GM18526 (cell line): ENCODE measurements around the gene GNAQ.

Experiments used
- POLR2A ChIP-seq: IDR thresholded peaks from 3 replicates; pipeline ENCODE4 v1.6.1; 2011; ENCODE audit not compliant: insufficient read length; ENCODE audit errors: extremely low read depth

Gene GNAQ

GRCh38 chr9:77975036-77975435 lies 56.6 kb downstream of the GNAQ start:
- TF ChIP-seq POLR2A: no peak

DNA sequence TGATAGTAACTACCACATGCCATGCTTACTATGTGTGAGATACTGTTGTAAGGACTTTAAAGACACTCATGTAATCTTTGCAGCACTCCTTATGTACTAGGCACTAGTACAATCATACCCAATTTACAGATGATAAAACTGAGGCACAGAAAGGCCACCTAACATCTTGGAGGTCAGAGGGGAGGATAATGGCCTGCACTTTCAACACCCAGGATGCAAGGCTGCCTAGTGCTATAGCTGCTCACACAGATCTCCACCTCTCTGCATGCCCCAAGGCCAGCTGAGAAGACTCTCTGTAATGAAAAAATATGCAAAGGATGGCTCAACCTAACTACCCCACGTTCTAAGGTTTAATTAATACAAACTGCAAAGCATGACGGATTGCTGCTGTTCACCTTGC lies 57.2 kb downstream of the GNAQ start:
- no peak for TF ChIP-seq POLR2A

- TF ChIP-seq POLR2A: no peak
These were observed 62.5 kb downstream of the GNAQ start for GRCh38 chr9:77969083-77969482.

GRCh38 chr9:77968506-77968905 lies 63.1 kb downstream of the GNAQ start:
- TF ChIP-seq POLR2A: no peak

DNA sequence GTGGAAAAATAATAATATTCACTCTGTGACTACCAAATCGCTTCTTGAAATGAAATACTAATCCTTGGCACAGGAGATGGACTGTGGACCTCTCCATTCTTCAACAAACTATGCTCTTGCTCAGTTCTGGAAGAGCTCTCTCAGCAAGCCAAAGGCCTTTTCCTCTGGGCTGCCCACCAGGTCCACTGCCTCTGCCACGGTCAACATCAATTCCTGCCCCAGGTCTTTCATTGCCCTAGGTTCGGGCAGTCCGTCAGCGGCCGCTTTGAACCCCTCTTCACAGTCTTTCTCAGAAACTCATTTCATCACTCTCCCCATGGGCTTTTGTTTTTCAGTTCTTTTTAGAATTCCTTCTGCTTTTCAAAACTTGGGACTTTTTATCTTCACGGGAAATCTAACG lies 64.9 kb downstream of the GNAQ start:
- no peak for TF ChIP-seq POLR2A

GRCh38 chr9:77965445-77966123 lies 66.0 kb downstream of the GNAQ start:
- no peak for TF ChIP-seq POLR2A

GRCh38 chr9:77964258-77964657 lies 67.4 kb downstream of the GNAQ start:
- no peak for TF ChIP-seq POLR2A

DNA sequence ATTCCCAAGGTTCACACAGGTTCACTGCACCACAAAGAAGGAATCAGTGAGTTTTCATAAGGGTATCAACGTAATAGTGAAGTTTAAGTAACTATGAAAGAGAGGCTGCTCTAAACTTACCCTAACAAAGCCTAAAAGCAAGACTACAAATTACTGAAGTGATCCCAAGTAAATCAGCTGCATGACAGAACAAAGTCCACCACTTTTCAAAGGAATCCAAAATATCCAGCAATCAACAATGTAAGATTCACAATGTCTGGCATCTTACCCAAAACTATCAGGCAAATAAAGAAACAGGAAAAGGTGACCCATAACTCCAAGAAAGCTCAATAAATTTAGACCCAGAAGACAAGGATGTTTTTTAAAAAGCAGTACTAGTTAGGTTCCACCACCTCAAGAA lies 70.1 kb downstream of the GNAQ start:
- TF ChIP-seq POLR2A: no peak

DNA sequence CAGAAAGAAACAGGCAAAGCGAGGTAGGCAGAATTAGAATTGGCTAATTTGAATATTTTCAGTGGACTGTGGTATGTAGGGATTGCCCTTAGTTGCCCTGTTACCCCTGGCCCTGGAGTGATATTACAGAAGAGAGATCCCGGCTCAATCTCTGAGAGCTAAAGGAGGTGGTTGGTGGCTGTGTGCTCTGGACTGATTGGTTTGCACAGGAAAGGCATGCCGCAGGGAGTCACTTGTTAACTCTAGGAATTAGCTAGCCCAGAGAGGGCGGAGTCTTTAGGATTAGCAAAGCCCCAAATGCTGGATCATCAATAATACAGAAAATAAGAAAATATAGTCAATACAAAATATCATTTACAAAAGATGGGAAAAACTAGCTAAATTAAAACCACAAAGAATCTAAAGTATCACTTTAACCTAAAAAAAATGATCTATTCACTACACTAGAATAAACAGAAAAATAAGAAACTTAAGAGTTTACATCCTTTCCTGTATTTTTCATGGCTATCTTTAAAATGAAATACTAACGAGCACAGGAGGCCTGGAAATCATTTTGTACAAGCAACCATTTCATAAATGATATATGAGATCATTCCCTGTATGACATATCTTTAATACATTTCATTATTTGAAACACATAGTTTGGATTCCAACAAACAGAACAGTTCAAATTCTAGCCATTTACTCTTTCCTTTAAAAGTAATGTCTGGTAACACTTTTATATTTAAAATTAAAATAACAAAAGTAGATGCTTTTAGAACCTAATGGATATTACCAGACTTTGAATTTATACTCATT lies 71.1 kb downstream of the GNAQ start:
- no peak for TF ChIP-seq POLR2A

DNA sequence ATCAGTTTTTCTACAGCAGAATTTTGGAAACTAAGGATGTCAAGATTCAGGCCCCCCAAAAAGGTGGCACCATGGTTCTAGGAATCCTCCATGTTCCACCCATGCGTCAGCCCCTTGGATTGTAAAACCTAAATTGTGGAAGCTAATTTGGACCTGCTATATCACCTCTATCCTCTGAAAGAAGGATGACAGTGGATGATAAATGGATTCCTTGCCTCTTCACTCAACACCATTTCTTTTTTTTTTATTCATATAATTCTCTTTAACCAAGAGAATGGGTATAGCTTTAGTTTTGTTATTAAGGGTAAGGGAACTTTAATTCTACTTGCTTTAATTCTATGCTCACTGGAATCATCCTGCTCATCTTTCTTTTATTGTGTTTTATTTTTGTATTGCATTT lies 71.8 kb downstream of the GNAQ start:
- TF ChIP-seq POLR2A: no peak

DNA sequence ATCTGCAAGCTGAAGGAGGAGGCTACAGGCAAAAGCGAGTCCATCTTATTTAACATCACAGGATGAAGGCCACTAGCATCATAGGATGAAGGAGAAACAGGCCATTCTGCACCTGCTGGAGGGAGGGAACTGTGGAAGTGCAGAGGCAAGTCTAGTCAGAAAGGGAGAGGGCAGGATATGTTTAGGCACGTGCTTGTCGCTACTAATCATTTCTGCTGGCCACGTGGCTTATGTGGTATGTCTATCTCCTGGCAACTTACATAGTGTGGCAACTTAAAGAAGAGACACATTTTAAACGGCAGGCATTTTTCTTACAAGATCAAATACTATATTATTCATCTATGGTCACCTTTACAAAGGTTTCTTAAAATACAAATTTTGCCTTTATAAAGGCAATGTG lies 74.0 kb downstream of the GNAQ start:
- TF ChIP-seq POLR2A: no peak

GRCh38 chr9:77956555-77956954 lies 75.1 kb downstream of the GNAQ start:
- TF ChIP-seq POLR2A: no peak

DNA sequence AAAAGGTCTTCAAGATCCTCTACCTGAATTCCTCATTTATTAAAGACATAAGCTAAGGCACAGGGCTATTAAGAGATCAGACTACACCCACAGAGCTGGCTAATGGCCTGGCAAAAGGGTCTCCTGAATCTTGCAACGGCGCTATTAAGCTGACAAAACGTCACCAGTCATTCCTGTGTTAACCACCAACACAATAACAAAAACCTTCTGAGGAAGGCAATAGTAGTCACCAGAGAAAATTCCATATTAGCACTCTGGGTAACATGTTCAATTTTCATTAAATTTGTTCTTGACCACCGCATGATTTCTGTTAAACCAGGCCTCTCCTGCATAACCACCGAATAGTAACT lies 77.0 kb downstream of the GNAQ start:
- TF ChIP-seq POLR2A: no peak

GRCh38 chr9:77954013-77954665 lies 77.5 kb downstream of the GNAQ start:
- TF ChIP-seq POLR2A: no peak

DNA sequence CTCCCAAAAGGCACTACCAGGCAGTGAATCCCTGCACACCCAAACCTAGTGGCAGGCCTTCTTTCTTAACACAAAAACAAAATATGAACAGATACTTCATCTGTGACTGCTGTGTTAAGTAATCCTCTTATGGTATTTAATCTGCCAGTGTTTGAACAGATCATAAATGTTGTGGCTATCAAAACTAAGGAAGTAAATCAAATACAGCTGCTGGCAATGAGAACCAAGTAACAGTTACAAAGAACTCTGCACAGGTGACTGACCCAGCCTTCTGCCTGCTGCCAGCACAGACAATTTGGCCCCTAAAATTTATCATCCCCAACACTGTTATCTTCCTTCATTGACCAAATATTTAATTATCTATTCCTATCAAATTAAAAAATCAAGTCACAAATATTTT lies 78.0 kb downstream of the GNAQ start:
- TF ChIP-seq POLR2A: no peak

DNA sequence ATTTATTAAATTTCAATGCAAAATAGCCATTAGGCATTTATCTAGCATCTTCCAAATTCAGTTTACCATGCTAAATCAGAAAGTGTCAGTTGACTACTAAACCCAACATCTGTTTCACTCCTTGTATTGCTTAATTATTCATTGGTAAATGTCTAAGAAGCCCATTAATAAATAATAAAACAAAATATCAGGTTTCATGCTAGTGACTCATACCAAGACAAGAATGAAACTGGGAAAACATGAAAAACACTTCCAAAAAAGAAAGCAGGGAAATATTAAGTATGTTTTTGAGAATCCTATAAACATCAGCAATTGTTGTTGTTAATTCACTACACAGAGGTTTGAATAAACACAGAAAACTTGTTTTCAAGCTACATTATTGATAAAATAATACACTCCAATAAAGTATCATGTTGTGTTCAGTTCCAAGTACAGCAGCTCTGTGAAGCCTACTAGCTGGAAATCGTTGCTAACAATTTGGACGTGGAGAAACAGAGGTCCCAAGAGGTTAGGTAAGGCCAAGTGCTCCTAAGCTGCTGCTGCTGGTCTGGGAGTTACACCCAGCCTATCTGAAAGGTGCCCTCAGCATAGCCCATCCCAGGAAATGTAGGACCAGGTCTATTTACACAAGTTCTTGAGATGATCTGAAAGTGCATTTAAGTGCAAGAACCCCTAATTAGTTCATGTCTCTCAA lies 78.8 kb downstream of the GNAQ start:
- no peak for TF ChIP-seq POLR2A

- no peak for TF ChIP-seq POLR2A
These were observed 80.2 kb downstream of the GNAQ start for GRCh38 chr9:77951369-77951768.
